ENCODE data around the gene SETD3. TPM values are rescaled to one million over a fixed set of nuclear protein-coding genes. Genes with fewer than 3 reads are reported as not detected.

The SETD3 gene
- total and polyA plus RNA-seq, 10 of the 15 experiments (the other 5 are each of a cell fraction or from before 2014, with no cell fraction given) = 11.3 to 44.2 (median 36.5) TPM

DNA sequence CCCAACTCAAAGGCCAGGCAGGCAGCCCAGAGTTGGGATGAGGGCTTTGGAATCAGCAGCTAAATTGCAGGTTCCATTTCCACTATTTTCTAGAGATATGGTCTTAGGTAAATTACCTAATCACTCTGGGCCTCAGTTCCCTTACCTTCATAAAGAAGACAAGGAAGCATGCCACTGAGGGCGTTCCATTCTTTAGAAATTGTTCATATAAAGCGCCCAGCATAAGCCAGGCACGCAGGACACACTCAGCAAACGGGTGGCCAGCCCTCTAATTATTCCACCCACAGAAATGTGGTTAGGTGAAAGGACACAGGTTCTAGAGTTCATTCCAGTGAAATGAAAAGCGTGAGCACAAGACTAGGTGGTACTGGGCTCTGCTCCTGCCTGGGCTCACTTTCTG is 120.8 kb downstream of the SETD3 start:
- BruUV-seq (replicated peaks) = no TSS peak
- Histone ChIP-seq H3K27me3 (replicated peaks in 1 of 2; ENCODE audit: control insufficient read depth in 2 of 2, insufficient read depth in 2 of 2, low read length in 1 of 2) (no peaks in the 10 kb centered on the region), H3K27ac (ENCODE audit: control insufficient read depth, insufficient read depth) (no peak overlapping the region), H3K4me1 (ENCODE audit: control insufficient read depth, insufficient read depth, low read length) (no peaks in the 10 kb centered on the region), H3K9ac (ENCODE audit: control insufficient read depth, insufficient read depth, low read length) (no peak overlapping the region), H2AFZ (ENCODE audit: control insufficient read depth, low read depth, low read length) (no peak overlapping the region), H3K9me3 (replicated peaks; ENCODE audit: control insufficient read depth, insufficient read depth, low read length) (no peaks in the 10 kb centered on the region), H3K36me3 (ENCODE audit: control insufficient read depth in 2 of 2, insufficient read depth in 2 of 2, low read length in 1 of 2) (no peaks in the 10 kb centered on the region), H3K79me2 (ENCODE audit: control insufficient read depth, insufficient read depth, low read length) (no peaks in the 10 kb centered on the region), H3K4me2 (ENCODE audit: control insufficient read depth, insufficient read depth) (no peak overlapping the region), H4K20me1 (ENCODE audit: control insufficient read depth, insufficient read depth) (no peaks in the 10 kb centered on the region), H3K4me3 (no peak overlapping the region)
- ChIA-PET SMC1A (ENCODE audit: uncharacterized antibody, unreplicated experiment) (no interaction called here), CTCF (interaction anchor here (0.6 to 1.3 kb wide), 3 partner anchors 20 to 133 kb away, joined by 3 to 6 read pairs (median 3); no protein-coding TSS in a partner anchor), POLR2A (no interaction called here), RAD21 (ENCODE audit: unreplicated experiment) (no interaction called here)
- FAIRE-seq (no peak), DNase-seq (ENCODE audit: low read depth, low spot score) (no peak), ATAC-seq (no peak)
- in situ Hi-C loops (cut with MboI) = no loop called here
- intact Hi-C loops (cut with micrococcal nuclease; ENCODE audit: unreplicated experiment) = no loop called here
- TF ChIP-seq RB1 (IDR thresholded peaks at IDR 0.05; ENCODE audit: borderline replicate concordance) = no peak
- TF ChIP-seq ETV6 (conservative IDR thresholded peaks at IDR 0.05 in 1 of 2, IDR thresholded peaks at IDR 0.05 in 1 of 2; ENCODE audit: borderline replicate concordance in 1 of 2, low read depth in 1 of 2) = no peak
- TF ChIP-seq FOXM1 (IDR thresholded peaks at IDR 0.05; ENCODE audit: low read depth, low read length) = no peak
- TF ChIP-seq SMC3 (IDR thresholded peaks at IDR 0.05; ENCODE audit: borderline replicate concordance, low read length) = no peak
- TF ChIP-seq PKNOX1 (IDR thresholded peaks at IDR 0.05) = no peak
- no peak for TF ChIP-seq HCFC1 (IDR thresholded peaks at IDR 0.05; ENCODE audit: low read length)
- 48% methylated on average over 5 of the region's 5 CpGs for WGBS (ENCODE audit: insufficient coverage, insufficient replicate concordance, low lambda C conversion rate, missing lambda C conversion rate)

- Histone ChIP-seq H3K9me3 (replicated peaks; ENCODE audit: control insufficient read depth, insufficient read depth, low read length) (no peaks in the 10 kb centered on the region), H3K4me1 (ENCODE audit: control insufficient read depth, insufficient read depth, low read length) (no peaks in the 10 kb centered on the region), H3K79me2 (ENCODE audit: control insufficient read depth, insufficient read depth, low read length) (no peaks in the 10 kb centered on the region), H3K27me3 (replicated peaks in 1 of 2; ENCODE audit: control insufficient read depth in 2 of 2, insufficient read depth in 2 of 2, low read length in 1 of 2) (no peaks in the 10 kb centered on the region), H3K4me2 (ENCODE audit: control insufficient read depth, insufficient read depth) (no peak overlapping the region), H3K9ac (ENCODE audit: control insufficient read depth, insufficient read depth, low read length) (no peak overlapping the region), H3K27ac (ENCODE audit: control insufficient read depth, insufficient read depth) (no peak overlapping the region), H4K20me1 (ENCODE audit: control insufficient read depth, insufficient read depth) (no peaks in the 10 kb centered on the region), H3K4me3 (no peak overlapping the region), H3K36me3 (ENCODE audit: control insufficient read depth in 2 of 2, insufficient read depth in 2 of 2, low read length in 1 of 2) (no peaks in the 10 kb centered on the region), H2AFZ (ENCODE audit: control insufficient read depth, low read depth, low read length) (no peak overlapping the region)
- ChIA-PET RAD21 (ENCODE audit: unreplicated experiment) (no interaction called here), CTCF (interaction anchor here (1.5 kb wide), 1 partner anchor 31 kb away, joined by 4 read pairs; no protein-coding TSS in a partner anchor), POLR2A (no interaction called here), SMC1A (ENCODE audit: uncharacterized antibody, unreplicated experiment) (no interaction called here)
- no peak for ATAC-seq
- 30% methylated on average over 12 of the region's 12 CpGs for WGBS (ENCODE audit: insufficient coverage, insufficient replicate concordance, low lambda C conversion rate, missing lambda C conversion rate)
- BruUV-seq (replicated peaks) = no TSS peak
- intact Hi-C loops (cut with micrococcal nuclease; ENCODE audit: unreplicated experiment) = no loop called here
- no peak for TF ChIP-seq SMARCA5 (IDR thresholded peaks at IDR 0.05)
- TF ChIP-seq, protein P1, sequence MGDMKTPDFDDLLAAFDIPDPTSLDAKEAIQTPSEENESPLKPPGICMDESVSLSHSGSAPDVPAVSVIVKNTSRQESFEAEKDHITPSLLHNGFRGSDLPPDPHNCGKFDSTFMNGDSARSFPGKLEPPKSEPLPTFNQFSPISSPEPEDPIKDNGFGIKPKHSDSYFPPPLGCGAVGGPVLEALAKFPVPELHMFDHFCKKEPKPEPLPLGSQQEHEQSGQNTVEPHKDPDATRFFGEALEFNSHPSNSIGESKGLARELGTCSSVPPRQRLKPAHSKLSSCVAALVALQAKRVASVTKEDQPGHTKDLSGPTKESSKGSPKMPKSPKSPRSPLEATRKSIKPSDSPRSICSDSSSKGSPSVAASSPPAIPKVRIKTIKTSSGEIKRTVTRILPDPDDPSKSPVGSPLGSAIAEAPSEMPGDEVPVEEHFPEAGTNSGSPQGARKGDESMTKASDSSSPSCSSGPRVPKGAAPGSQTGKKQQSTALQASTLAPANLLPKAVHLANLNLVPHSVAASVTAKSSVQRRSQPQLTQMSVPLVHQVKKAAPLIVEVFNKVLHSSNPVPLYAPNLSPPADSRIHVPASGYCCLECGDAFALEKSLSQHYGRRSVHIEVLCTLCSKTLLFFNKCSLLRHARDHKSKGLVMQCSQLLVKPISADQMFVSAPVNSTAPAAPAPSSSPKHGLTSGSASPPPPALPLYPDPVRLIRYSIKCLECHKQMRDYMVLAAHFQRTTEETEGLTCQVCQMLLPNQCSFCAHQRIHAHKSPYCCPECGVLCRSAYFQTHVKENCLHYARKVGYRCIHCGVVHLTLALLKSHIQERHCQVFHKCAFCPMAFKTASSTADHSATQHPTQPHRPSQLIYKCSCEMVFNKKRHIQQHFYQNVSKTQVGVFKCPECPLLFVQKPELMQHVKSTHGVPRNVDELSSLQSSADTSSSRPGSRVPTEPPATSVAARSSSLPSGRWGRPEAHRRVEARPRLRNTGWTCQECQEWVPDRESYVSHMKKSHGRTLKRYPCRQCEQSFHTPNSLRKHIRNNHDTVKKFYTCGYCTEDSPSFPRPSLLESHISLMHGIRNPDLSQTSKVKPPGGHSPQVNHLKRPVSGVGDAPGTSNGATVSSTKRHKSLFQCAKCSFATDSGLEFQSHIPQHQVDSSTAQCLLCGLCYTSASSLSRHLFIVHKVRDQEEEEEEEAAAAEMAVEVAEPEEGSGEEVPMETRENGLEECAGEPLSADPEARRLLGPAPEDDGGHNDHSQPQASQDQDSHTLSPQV (IDR thresholded peaks at IDR 0.05) = no peak
- no peak for TF ChIP-seq ZZZ3 (IDR thresholded peaks at IDR 0.05; ENCODE audit: control insufficient read depth, insufficient read length, low read depth)
- no peak for TF ChIP-seq CBFB (IDR thresholded peaks at IDR 0.05; ENCODE audit: low read depth)
- no peak for TF ChIP-seq SIX5 (IDR thresholded peaks at IDR 0.05; ENCODE audit: low read depth, low read length, severe bottlenecking)
- no peak for TF ChIP-seq HDGF (IDR thresholded peaks at IDR 0.05)
- no peak for TF ChIP-seq DPF2 (IDR thresholded peaks at IDR 0.05)
- no peak for TF ChIP-seq HCFC1 (IDR thresholded peaks at IDR 0.05; ENCODE audit: low read length)
- no peak for TF ChIP-seq BMI1 (IDR thresholded peaks at IDR 0.05; ENCODE audit: borderline replicate concordance)
- no peak for TF ChIP-seq ETV6 (conservative IDR thresholded peaks at IDR 0.05 in 1 of 2, IDR thresholded peaks at IDR 0.05 in 1 of 2; ENCODE audit: borderline replicate concordance in 1 of 2, low read depth in 1 of 2)
- in situ Hi-C loops (cut with MboI) = no loop called here
- DNase-seq (ENCODE audit: low read depth, low spot score) = no peak
- FAIRE-seq = no peak
Measured at GRCh38 chr14:99357916-99358390, 122.7 kb downstream of the SETD3 start.

All from GM12878 (cell line).